ENCODE measurements around the gene NIT1.

- TF ChIP-seq CBFB (CRISPR knock-in tag; IDR thresholded peaks at IDR 0.05) (no peak), MAFG (CRISPR knock-in tag; IDR thresholded peaks at IDR 0.05) (no peak), E2F5 (CRISPR knock-in tag; conservative IDR thresholded peaks at IDR 0.05) (no peak), ZSCAN5A (CRISPR knock-in tag; IDR thresholded peaks at IDR 0.05; ENCODE audit: borderline replicate concordance) (no peak), PRDM15 (CRISPR knock-in tag; IDR thresholded peaks at IDR 0.05) (no peak), CHCHD3 (CRISPR knock-in tag; IDR thresholded peaks at IDR 0.05) (no peak), NFYB (CRISPR knock-in tag; IDR thresholded peaks at IDR 0.05) (no peak), CTCF (CRISPR knock-in tag; IDR thresholded peaks at IDR 0.05) (no peak), ZNF205 (CRISPR knock-in tag; IDR thresholded peaks at IDR 0.05) (no peak), ZBTB7A (CRISPR knock-in tag; IDR thresholded peaks at IDR 0.05) (no peak), KDM1A (CRISPR knock-in tag; IDR thresholded peaks at IDR 0.05) (no peak), FOXJ3 (CRISPR knock-in tag; IDR thresholded peaks at IDR 0.05; ENCODE audit: borderline replicate concordance) (no peak), ZKSCAN1 (IDR thresholded peaks at IDR 0.05; ENCODE audit: low read length) (no peak)
Measured at GRCh38 chr1:161068306-161069234, 49.3 kb upstream of the NIT1 start.
